DOHH2 (cell line): ENCODE data around the gene INSYN2B.

ENCODE experiments used
- H3F3A ChIP-seq: fragments of 200-600 bp; sonication (generic), shearing (Covaris generic); 2 replicates; pipeline ENCODE4 v1.6.0; 2016; ENCODE audit warnings: antibody characterized with exemption, mild to moderate bottlenecking; ENCODE audit not compliant: control insufficient read depth, insufficient read depth
- H3K27ac ChIP-seq: fragments of 200-600 bp; sonication (generic); 2 replicates; pipeline ENCODE4 v1.5.1; 2014; ENCODE audit warnings: low read depth, mild to moderate bottlenecking, low read length, moderate library complexity
- H3K27me3 ChIP-seq: fragments of 200-600 bp; sonication (generic); 2 replicates; pipeline ENCODE4 v1.6.1; 2014; ENCODE audit warnings: mild to moderate bottlenecking, low read length, mixed read lengths; ENCODE audit not compliant: control insufficient read depth
- H3K36me3 ChIP-seq: fragments of 200-600 bp; sonication (generic); 2 replicates; pipeline ENCODE4 v1.6.1; 2014; ENCODE audit warnings: mild to moderate bottlenecking, low read length, moderate library complexity, mixed read lengths; ENCODE audit not compliant: control insufficient read depth
- H3K4me1 ChIP-seq: fragments of 200-600 bp; sonication (generic); 2 replicates; pipeline ENCODE4 v1.6.1; 2014; ENCODE audit warnings: mild to moderate bottlenecking, low read length, mixed read lengths; ENCODE audit not compliant: control insufficient read depth
- H3K4me2 ChIP-seq: fragments of 200-600 bp; sonication (generic); 2 replicates; pipeline ENCODE4 v1.6.0; 2014; ENCODE audit warnings: mild to moderate bottlenecking, low read length, moderate library complexity
- H3K4me3 ChIP-seq: fragments of 200-600 bp; sonication (generic); 2 replicates; pipeline ENCODE4 v1.5.1; 2014; ENCODE audit warnings: mild to moderate bottlenecking, low read length, mixed read lengths
- H3K79me2 ChIP-seq: fragments of 200-600 bp; sonication (generic); 2 replicates; pipeline ENCODE4 v1.6.1; 2014; ENCODE audit warnings: mild to moderate bottlenecking, low read length, mixed read lengths; ENCODE audit not compliant: control insufficient read depth
- H3K9me2 ChIP-seq: fragments of 200-600 bp; sonication (generic); replicated peaks from 2 replicates; pipeline ENCODE4 v1.6.1; 2014; ENCODE audit warnings: mild to moderate bottlenecking, low read length, mixed read lengths; ENCODE audit not compliant: control insufficient read depth
- H3K9me3 ChIP-seq: fragments of 200-600 bp; sonication (generic); 2 replicates; pipeline ENCODE4 v1.6.1; 2014; ENCODE audit warnings: antibody characterized with exemption, low read length, mixed read lengths; ENCODE audit not compliant: control insufficient read depth, insufficient read depth
- H4K20me1 ChIP-seq: fragments of 200-600 bp; sonication (generic); 2 replicates; pipeline ENCODE4 v1.6.0; 2014; ENCODE audit warnings: low read depth, mild to moderate bottlenecking, antibody characterized with exemption, low read length, moderate library complexity; ENCODE audit not compliant: control insufficient read depth, insufficient read depth
- CTCF ChIP-seq: fragments of 200-600 bp; sonication (generic); IDR thresholded peaks from one replicate; pipeline ENCODE4 v1.5.1; 2014; ENCODE audit warnings: antibody characterized with exemption, mild to moderate bottlenecking, low read depth, low read length; ENCODE audit not compliant: poor library complexity, severe bottlenecking
- EZH2phosphoT487 ChIP-seq: fragments of 200-600 bp; sonication (generic); IDR thresholded peaks from 2 replicates; pipeline ENCODE4 v1.6.1; 2017; ENCODE audit warnings: borderline replicate concordance, mild to moderate bottlenecking, antibody characterized with exemption, low read length, moderate library complexity, mixed read lengths

The INSYN2B gene

GRCh38 chr5:169867347-169867746, 112.9 kb downstream of the INSYN2B start:
- TF ChIP-seq CTCF (no peak), EZH2phosphoT487 (no peak)
- no peak overlapping the region for H3K27ac ChIP-seq
- no peaks in the 10 kb centered on the region for H3K79me2 ChIP-seq
- H3K4me2 ChIP-seq = no peak overlapping the region
- H3K4me1 ChIP-seq = no peaks in the 10 kb centered on the region
- H3F3A ChIP-seq = no peaks in the 10 kb centered on the region
- H3K36me3 ChIP-seq = peaks cover 34% of the 10 kb centered on the region
- no peaks in the 10 kb centered on the region for H3K9me3 ChIP-seq
- no peaks in the 10 kb centered on the region for H3K27me3 ChIP-seq
- H3K4me3 ChIP-seq = no peak overlapping the region
- peaks cover 3% of the 10 kb centered on the region for H4K20me1 ChIP-seq
- H3K9me2 ChIP-seq = no peaks in the 10 kb centered on the region

- H3K4me3 ChIP-seq = no peak overlapping the region
- no peak for TF ChIP-seq CTCF
- TF ChIP-seq EZH2phosphoT487 = no peak
- no peaks in the 10 kb centered on the region for H3F3A ChIP-seq
- H3K9me2 ChIP-seq = no peaks in the 10 kb centered on the region
- H3K36me3 ChIP-seq = peaks cover 26% of the 10 kb centered on the region
- no peak overlapping the region for H3K27ac ChIP-seq
- peaks cover 3% of the 10 kb centered on the region for H4K20me1 ChIP-seq
- H3K4me1 ChIP-seq = no peaks in the 10 kb centered on the region
- no peaks in the 10 kb centered on the region for H3K27me3 ChIP-seq
- H3K79me2 ChIP-seq = no peaks in the 10 kb centered on the region
- no peaks in the 10 kb centered on the region for H3K9me3 ChIP-seq
- H3K4me2 ChIP-seq = no peak overlapping the region
Measured at GRCh38 chr5:169864483-169864882, 115.8 kb downstream of the INSYN2B start.

GRCh38 chr5:169862391-169862811, 117.9 kb downstream of the INSYN2B start:
- no peaks in the 10 kb centered on the region for H3F3A ChIP-seq
- H3K4me1 ChIP-seq = no peaks in the 10 kb centered on the region
- H3K79me2 ChIP-seq = no peaks in the 10 kb centered on the region
- peaks cover 11% of the 10 kb centered on the region for H3K36me3 ChIP-seq
- no peaks in the 10 kb centered on the region for H3K27me3 ChIP-seq
- TF ChIP-seq CTCF (no peak), EZH2phosphoT487 (no peak)
- no peak overlapping the region for H3K4me3 ChIP-seq
- no peaks in the 10 kb centered on the region for H3K9me2 ChIP-seq
- H3K4me2 ChIP-seq = no peak overlapping the region
- peaks cover 6% of the 10 kb centered on the region; the same call in 1 of the 2 replicates for H4K20me1 ChIP-seq
- H3K9me3 ChIP-seq = no peaks in the 10 kb centered on the region
- no peak overlapping the region for H3K27ac ChIP-seq
